A673 (cell line): ENCODE results near the gene LCK. TPM values are rescaled to one million over a fixed set of nuclear protein-coding genes. Genes with fewer than 3 reads are reported as not detected.
A peak's percentile ranks its signal among the peaks of the same experiment; 100 is the strongest.

Experiments used
- BruUV-seq: library from RNA; stranded (reverse); fragments of 400-500 nt; replicated peaks from 2 replicates; lab custom pipeline; 2021; lab: Mats Ljungman, UMichigan
- CTCF ChIA-PET: fragments of 300-600 bp; sonication (Branson Sonifier 250); formaldehyde crosslinking; loops from one replicate; lab custom pipeline; 2022; ENCODE audit warnings: antibody characterized with exemption; lab: Charles Lee
- POLR2A ChIA-PET: fragments of 300-600 bp; sonication (Branson Sonifier 250); formaldehyde crosslinking; loops from one replicate; lab custom pipeline; 2022; ENCODE audit warnings: antibody characterized with exemption; ENCODE audit not compliant: low non-redundant PET; lab: Charles Lee
- DNase-seq: peaks from one replicate; pipeline ENCODE4 v3.0.0-alpha.2; 2015; ENCODE audit warnings: low spot score
- H3K27ac ChIP-seq: fragments of 200-600 bp; sonication (generic); 2 replicates; pipeline ENCODE4 v1.5.1; 2016; ENCODE audit warnings: mixed run types, low read depth, mild to moderate bottlenecking, mixed read lengths, antibody characterized with exemption, low read length; ENCODE audit not compliant: poor library complexity, severe bottlenecking
- H3K27me3 ChIP-seq: fragments of 200-600 bp; sonication (generic); replicated peaks from 2 replicates; pipeline ENCODE4 v1.6.1; 2017; ENCODE audit warnings: mixed run types, low read depth, mild to moderate bottlenecking, mixed read lengths, antibody characterized with exemption, low read length; ENCODE audit not compliant: insufficient read depth, poor library complexity
- H3K36me3 ChIP-seq: fragments of 200-600 bp; sonication (generic); 2 replicates; pipeline ENCODE4 v1.6.1; 2016; ENCODE audit warnings: mixed run types, mild to moderate bottlenecking, mixed read lengths, antibody characterized with exemption, low read length; ENCODE audit not compliant: insufficient read depth, poor library complexity, severe bottlenecking
- H3K4me1 ChIP-seq: fragments of 200-600 bp; sonication (generic); 2 replicates; pipeline ENCODE4 v1.6.1; 2017; ENCODE audit warnings: mixed run types, mild to moderate bottlenecking, mixed read lengths, antibody characterized with exemption, low read length; ENCODE audit not compliant: insufficient read depth, poor library complexity, severe bottlenecking
- H3K4me3 ChIP-seq: fragments of 200-600 bp; sonication (generic); 2 replicates; pipeline ENCODE4 v1.5.1; 2016; ENCODE audit warnings: low read depth, mixed run types, mild to moderate bottlenecking, mixed read lengths, low read length; ENCODE audit not compliant: poor library complexity, severe bottlenecking
- H3K9me3 ChIP-seq: fragments of 200-600 bp; sonication (generic); 2 replicates; pipeline ENCODE4 v1.6.1; 2016; ENCODE audit warnings: mixed run types, low read depth, mild to moderate bottlenecking, mixed read lengths, antibody characterized with exemption, low read length; ENCODE audit not compliant: poor library complexity, severe bottlenecking
- EZH2 ChIP-seq: fragments of 200-600 bp; sonication (generic); IDR thresholded peaks from 2 replicates; pipeline ENCODE4 v1.6.1; 2017; ENCODE audit warnings: borderline replicate concordance, low read depth, mild to moderate bottlenecking, mixed read lengths, antibody characterized with exemption, low read length; ENCODE audit not compliant: poor library complexity, severe bottlenecking
- intact Hi-C: fragments of 100-400 bp; cut with micrococcal nuclease; formaldehyde crosslinking; loops from one replicate; pipeline ENCODE4 v1.10.0; 2022; ENCODE audit not compliant: unreplicated experiment
- total RNA-seq: library from RNA; stranded (reverse); gene quantifications from 2 replicates; pipeline ENCODE4 v1.2.3, GENCODE V29; 2021
- TF ChIP-seq, protein P1 (sequence below): fragments of 300-800, 200-600 bp; sonication (generic); conservative IDR thresholded peaks from 2 replicates; pipeline ENCODE4 v1.5.1; 2017; ENCODE audit warnings: low read depth, mild to moderate bottlenecking, antibody characterized with exemption, low read length, moderate library complexity, mixed read lengths

Gene LCK
- total RNA-seq, 1 experiment from 2014 or later: not detected

DNA sequence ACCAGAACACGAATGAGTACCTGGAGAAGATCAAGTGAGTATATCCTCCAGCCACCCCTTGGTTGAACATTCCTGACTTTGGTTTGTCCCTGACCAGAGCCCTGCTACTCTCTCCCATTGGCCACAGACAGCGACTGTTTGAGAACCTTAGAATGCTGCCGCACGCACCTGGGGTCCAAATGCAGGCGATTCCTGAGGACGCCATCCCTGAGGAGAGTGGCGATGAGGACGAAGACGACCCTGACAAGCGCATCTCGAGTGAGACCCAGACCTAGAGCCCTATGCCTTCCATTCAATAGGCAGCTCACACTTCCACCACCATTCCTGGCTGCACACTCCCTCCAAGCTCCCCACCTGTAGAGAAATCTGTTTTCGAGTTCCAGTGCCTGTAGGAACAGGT is 80.5 kb downstream of the LCK start:
- no peaks in the 10 kb centered on the region for H3K27me3 ChIP-seq
- H3K4me1 ChIP-seq: peaks cover 3% of the 10 kb centered on the region
- POLR2A ChIA-PET: interaction anchor here (0.6 kb wide), 1 partner anchor 21 kb away, joined by 3 read pairs; no protein-coding TSS in a partner anchor
- DNase-seq: no peak
- H3K27ac ChIP-seq: peak overlapping the region; percentile 21
- intact Hi-C loops: loop anchor here (10.0 kb wide), 1 partner anchor 107 kb away; the partner anchor contains the start of genes EIF3I and TMEM234
- H3K36me3 ChIP-seq: peaks cover 77% of the 10 kb centered on the region
- CTCF ChIA-PET: interaction anchor here (1.0 kb wide), 1 partner anchor 116 kb away, joined by 4 read pairs; no protein-coding TSS in a partner anchor
- no peaks in the 10 kb centered on the region for H3K9me3 ChIP-seq
- TF ChIP-seq, protein P1, sequence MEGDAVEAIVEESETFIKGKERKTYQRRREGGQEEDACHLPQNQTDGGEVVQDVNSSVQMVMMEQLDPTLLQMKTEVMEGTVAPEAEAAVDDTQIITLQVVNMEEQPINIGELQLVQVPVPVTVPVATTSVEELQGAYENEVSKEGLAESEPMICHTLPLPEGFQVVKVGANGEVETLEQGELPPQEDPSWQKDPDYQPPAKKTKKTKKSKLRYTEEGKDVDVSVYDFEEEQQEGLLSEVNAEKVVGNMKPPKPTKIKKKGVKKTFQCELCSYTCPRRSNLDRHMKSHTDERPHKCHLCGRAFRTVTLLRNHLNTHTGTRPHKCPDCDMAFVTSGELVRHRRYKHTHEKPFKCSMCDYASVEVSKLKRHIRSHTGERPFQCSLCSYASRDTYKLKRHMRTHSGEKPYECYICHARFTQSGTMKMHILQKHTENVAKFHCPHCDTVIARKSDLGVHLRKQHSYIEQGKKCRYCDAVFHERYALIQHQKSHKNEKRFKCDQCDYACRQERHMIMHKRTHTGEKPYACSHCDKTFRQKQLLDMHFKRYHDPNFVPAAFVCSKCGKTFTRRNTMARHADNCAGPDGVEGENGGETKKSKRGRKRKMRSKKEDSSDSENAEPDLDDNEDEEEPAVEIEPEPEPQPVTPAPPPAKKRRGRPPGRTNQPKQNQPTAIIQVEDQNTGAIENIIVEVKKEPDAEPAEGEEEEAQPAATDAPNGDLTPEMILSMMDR: no peak
- TF ChIP-seq EZH2: no peak
- H3K4me3 ChIP-seq: no peak overlapping the region
- BruUV-seq: no TSS peak

DNA sequence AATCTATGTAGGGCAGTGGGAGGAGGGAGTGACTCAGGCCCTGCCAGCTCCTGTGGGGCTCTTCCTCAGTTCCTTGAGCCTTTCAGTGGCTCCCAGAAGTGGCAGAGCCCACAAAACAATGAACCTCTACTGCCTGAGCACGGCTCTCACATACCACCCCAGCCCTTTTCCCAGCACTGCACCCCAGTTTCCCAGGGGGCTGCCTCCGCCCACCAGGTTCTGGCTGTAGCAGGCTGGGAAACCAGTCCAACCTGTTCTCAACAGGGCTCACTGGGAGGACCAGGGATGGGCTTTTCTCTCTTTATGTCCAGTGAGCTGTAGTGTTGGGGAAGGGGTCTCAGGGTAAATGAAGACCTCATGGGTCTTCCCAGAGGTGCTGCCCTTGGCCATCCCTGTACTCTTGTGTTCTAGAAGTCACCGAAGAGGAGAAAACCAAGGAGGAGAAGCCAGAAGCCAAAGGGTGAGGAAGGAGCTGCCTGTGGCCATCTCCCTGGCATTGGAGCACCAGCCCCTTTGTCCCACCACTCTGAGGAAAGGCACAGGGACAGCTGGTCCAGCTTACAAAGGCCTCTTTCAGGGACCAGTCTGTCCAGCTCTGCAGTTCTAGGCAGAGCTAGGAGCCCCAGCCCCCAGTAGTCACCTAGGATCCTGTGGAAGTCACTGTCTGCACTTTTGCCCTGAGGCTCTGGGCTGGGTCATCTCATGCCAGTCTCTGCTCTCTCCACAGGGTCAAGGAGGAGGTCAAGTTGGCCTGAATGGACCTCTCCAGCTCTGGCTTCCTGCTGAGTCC is 81.4 kb downstream of the LCK start:
- TF ChIP-seq, protein P1: no peak
- TF ChIP-seq EZH2: no peak
- Histone ChIP-seq H3K4me3 (no peak overlapping the region), H3K27me3 (no peaks in the 10 kb centered on the region), H3K27ac (peak overlapping the region; percentile 44), H3K9me3 (no peaks in the 10 kb centered on the region), H3K4me1 (peaks cover 12% of the 10 kb centered on the region), H3K36me3 (peaks cover 69% of the 10 kb centered on the region)
- ChIA-PET POLR2A (interaction anchor here (0.6 to 0.9 kb wide), 3 partner anchors 23 to 63 kb away, joined by 3 to 9 read pairs (median 4); partner anchors contain the start of gene BSDC1), CTCF (interaction anchor here (1.0 kb wide), 1 partner anchor 117 kb away, joined by 4 read pairs; no protein-coding TSS in a partner anchor)
- no peak for DNase-seq
- intact Hi-C loops: loop anchor here (10.0 kb wide), 1 partner anchor 108 kb away; the partner anchor contains the start of genes EIF3I and TMEM234
- no TSS peak for BruUV-seq

DNA sequence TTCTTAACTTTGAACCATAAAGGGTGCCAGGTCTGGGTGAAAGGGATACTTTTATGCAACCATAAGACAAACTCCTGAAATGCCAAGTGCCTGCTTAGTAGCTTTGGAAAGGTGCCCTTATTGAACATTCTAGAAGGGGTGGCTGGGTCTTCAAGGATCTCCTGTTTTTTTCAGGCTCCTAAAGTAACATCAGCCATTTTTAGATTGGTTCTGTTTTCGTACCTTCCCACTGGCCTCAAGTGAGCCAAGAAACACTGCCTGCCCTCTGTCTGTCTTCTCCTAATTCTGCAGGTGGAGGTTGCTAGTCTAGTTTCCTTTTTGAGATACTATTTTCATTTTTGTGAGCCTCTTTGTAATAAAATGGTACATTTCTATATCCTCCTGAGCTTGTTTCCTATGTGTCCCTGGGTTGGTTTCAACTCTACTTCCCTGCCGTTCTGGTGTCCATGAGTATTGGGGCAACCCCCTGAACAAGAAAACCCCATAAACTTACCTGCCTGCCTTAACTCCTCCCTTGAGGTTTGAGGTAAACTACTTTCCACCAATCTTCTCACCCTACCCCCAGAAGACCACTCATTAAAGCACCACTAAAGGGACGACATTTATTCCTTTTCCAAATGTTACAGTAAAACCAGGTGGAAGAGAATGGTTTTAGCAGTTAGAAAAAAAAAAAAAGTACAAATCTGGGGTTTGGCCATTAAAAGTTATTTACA is 82.3 kb downstream of the LCK start:
- ChIA-PET POLR2A (interaction anchor here (0.9 kb wide), 1 partner anchor 61 kb away, joined by 4 read pairs; the partner anchor contains the start of gene BSDC1), CTCF (interaction anchor here (0.7 kb wide), 1 partner anchor 296 kb away, joined by 4 read pairs; no protein-coding TSS in a partner anchor)
- Histone ChIP-seq H3K27ac (no peak overlapping the region), H3K4me1 (peaks cover 15% of the 10 kb centered on the region), H3K27me3 (no peaks in the 10 kb centered on the region), H3K9me3 (no peaks in the 10 kb centered on the region), H3K36me3 (peaks cover 61% of the 10 kb centered on the region), H3K4me3 (no peak overlapping the region)
- intact Hi-C loops: loop anchor here (10.0 kb wide), 1 partner anchor 109 kb away; the partner anchor contains the start of genes EIF3I and TMEM234
- BruUV-seq: TSS peak; percentile 89
- TF ChIP-seq, protein P1: no peak
- no peak for TF ChIP-seq EZH2
- DNase-seq: no peak
